HEK293T (cell line): Measurements from ENCODE around the gene ABHD12.

Experiments used
- CTCF ChIA-PET: fragments of 350-600 bp; formaldehyde crosslinking; extraction: SDS; loops from one replicate; lab custom pipeline; 2021; ENCODE audit warnings: antibody characterized with exemption, inconsistent platforms; lab: Yijun Ruan, JAX
- POLR2A ChIA-PET: fragments of 350-600 bp; formaldehyde crosslinking; extraction: SDS; loops from one replicate; lab custom pipeline; 2020; ENCODE audit warnings: antibody characterized with exemption, inconsistent platforms; lab: Yijun Ruan, JAX
- DNase-seq: peaks from one replicate; pipeline ENCODE4 v3.0.0; 2012; ENCODE audit warnings: mixed read lengths; ENCODE audit errors: extremely low spot score
- ARNT ChIP-seq: fragments of 450-650 bp; IDR thresholded peaks from 2 replicates; pipeline ENCODE4 v1.6.1; 2017; ENCODE audit warnings: mild to moderate bottlenecking
- BHLHE40 ChIP-seq: fragments of 450-650 bp; IDR thresholded peaks from 2 replicates; pipeline ENCODE4 v1.6.1; 2016; ENCODE audit warnings: mild to moderate bottlenecking, moderate library complexity, borderline replicate concordance
- CTBP1 ChIP-seq: fragments of 450-650 bp; IDR thresholded peaks from 2 replicates; pipeline ENCODE4 v1.6.1; 2016; ENCODE audit warnings: borderline replicate concordance
- ELF4 ChIP-seq: fragments of 450-650 bp; IDR thresholded peaks from 2 replicates; pipeline ENCODE4 v1.6.1; 2017; ENCODE audit warnings: antibody characterized with exemption
- FOXA1 ChIP-seq: fragments of 450-650 bp; IDR thresholded peaks from 2 replicates; pipeline ENCODE4 v1.6.1; 2016; ENCODE audit warnings: mild to moderate bottlenecking
- FOXK2 ChIP-seq: fragments of 450-650 bp; IDR thresholded peaks from 2 replicates; pipeline ENCODE4 v1.6.1; 2016; ENCODE audit warnings: mild to moderate bottlenecking
- FOXM1 ChIP-seq: fragments of 450-650 bp; IDR thresholded peaks from 2 replicates; pipeline ENCODE4 v1.6.1; 2017; ENCODE audit warnings: mild to moderate bottlenecking, borderline replicate concordance
- HDGF ChIP-seq: fragments of 450-650 bp; IDR thresholded peaks from 2 replicates; pipeline ENCODE4 v1.6.1; 2017; ENCODE audit warnings: antibody characterized with exemption, borderline replicate concordance
- LEF1 ChIP-seq: fragments of 450-650 bp; IDR thresholded peaks from 2 replicates; pipeline ENCODE4 v1.6.1; 2017; ENCODE audit warnings: mild to moderate bottlenecking, borderline replicate concordance
- NFRKB ChIP-seq: fragments of 450-650 bp; IDR thresholded peaks from 2 replicates; pipeline ENCODE4 v1.6.1; 2016; ENCODE audit warnings: mild to moderate bottlenecking, moderate library complexity
- PKNOX1 ChIP-seq: fragments of 450-650 bp; IDR thresholded peaks from 2 replicates; pipeline ENCODE4 v1.6.1; 2016
- SP1 ChIP-seq: fragments of 450-650 bp; IDR thresholded peaks from 2 replicates; pipeline ENCODE4 v1.6.1; 2017
- SUZ12 ChIP-seq: fragments of 450-650 bp; IDR thresholded peaks from 2 replicates; pipeline ENCODE4 v1.6.1; 2016; ENCODE audit warnings: mild to moderate bottlenecking
- TARDBP ChIP-seq: fragments of 450-650 bp; IDR thresholded peaks from 2 replicates; pipeline ENCODE4 v1.6.1; 2016
- ZNF384 ChIP-seq: fragments of 450-650 bp; IDR thresholded peaks from 2 replicates; pipeline ENCODE4 v1.6.1; 2016

The ABHD12 gene

GRCh38 chr20:25389401-25389857, 1.2 kb downstream of the ABHD12 start:
- ChIA-PET CTCF (no interaction called here), POLR2A (no interaction called here)
- DNase-seq, result peak; percentile 15

DNA sequence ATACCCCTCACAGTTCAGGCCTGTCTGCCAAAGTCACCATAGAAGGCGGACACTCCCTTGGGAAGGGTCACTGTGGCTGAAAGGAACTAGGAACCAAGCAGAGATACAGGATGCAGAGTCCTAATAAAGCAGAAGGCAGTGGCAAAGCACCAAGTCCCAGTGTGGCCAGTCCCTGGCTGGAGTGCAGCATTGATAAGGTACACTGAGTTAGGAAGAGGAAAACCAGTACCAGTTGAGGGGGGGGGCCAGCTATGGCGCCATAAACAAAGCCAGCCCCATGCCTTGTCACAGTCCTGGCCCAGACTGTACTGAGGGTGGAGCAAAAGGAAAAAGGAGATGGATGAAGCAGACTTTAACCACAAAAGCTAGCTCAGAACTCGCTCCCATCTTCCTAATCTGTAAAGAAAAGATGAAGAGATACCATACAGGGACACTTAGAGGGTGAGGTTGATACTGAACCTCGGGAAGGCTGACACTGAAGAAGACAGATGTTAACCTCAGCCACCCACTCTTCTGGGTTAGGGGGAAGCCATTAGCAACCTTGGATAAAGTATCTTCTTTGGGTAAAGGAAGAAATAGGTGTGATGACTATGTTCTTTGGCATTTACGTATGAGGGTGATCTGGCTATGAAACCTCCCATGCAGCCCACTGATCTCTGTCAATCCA, 7.8 kb downstream of the ABHD12 start:
- no peak for TF ChIP-seq NFRKB
- TF ChIP-seq BHLHE40, result no peak
- no peak for TF ChIP-seq FOXK2
- no peak for TF ChIP-seq TARDBP
- no peak for TF ChIP-seq SUZ12
- ChIA-PET CTCF (no interaction called here), POLR2A (no interaction called here)
- no peak for DNase-seq

More at GRCh38 chr20:25389401-25389857, 1.2 kb downstream of the ABHD12 start:
- no peak for TF ChIP-seq HDGF
- no peak for TF ChIP-seq ELF4

DNA sequence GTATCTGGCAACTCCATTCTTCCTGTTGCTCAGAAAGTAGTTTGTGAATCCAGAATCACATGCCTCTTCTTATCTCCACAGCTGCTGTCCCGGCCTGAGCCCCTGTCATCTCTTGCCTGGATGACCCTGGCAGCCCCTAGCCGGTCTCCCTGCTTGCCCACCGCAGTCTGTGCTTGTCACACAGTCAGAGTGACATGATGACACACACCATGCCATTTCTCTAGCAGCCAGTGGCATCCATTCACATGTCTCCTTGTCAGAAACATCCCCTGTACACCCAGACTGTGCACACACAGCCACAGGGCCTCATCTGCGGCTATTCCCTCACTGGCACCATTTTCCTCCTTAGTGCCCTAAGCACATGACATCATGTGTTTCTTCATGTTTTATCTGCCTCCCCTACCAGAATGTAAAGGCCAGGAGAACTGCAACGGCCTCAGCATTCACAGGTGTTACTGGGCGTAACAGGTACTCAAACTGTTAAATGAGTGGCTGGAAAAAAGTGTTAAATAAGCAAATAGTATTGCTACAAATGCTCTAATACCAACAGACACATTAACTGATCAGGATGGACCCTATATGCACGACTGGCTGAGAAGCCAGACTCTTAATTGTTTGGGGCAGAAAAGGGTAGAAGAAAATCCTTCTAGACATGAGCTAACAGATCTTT, 9.6 kb downstream of the ABHD12 start:
- POLR2A ChIA-PET, result no interaction called here
- TF ChIP-seq PKNOX1 (no peak), LEF1 (no peak), FOXK2 (no peak), SUZ12 (no peak)
- CTCF ChIA-PET, result no interaction called here
- no peak for DNase-seq

GRCh38 chr20:25378884-25379733, 11.5 kb downstream of the ABHD12 start:
- TF ChIP-seq BHLHE40 (no peak), FOXM1 (no peak), ELF4 (no peak), PKNOX1 (no peak), SP1 (no peak), ARNT (no peak), FOXA1 (no peak), FOXK2 (no peak), HDGF (no peak)
- CTCF ChIA-PET, result no interaction called here
- POLR2A ChIA-PET, result no interaction called here
- DNase-seq, result no peak

DNA sequence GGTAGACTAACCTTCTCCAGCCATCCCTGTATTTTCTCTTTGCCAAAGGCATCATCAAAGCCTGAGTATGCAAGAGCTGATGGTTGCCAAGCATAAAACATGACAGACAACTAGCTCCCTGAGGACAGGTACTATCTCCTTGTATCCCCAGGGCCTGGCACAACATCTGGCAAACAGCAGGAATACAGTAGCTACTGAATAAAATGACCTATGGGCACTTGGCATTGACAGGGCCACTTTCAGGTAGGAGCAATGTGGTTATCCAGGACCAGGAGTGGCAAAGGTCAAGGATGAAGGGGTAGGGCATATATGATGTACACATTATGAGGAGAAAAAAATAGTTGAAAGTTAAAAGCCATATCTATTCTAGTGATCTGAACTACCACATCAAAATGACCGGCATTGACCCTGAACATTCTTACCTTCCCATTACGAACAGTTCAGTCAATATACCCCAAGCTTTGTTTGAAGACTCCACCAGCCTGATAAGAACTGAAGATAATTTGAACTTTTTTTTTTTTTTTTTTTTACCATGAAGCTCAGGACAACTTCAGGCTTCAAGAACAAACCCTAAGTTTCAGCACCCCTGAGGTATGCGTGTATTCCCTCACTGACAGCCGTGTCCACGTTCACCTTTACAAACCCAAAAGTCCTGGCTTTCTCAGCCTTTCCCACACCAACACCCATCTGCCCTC, 12.3 kb downstream of the ABHD12 start:
- TF ChIP-seq PKNOX1, result no peak
- TF ChIP-seq FOXA1, result no peak
- no peak for TF ChIP-seq TARDBP
- CTCF ChIA-PET, result no interaction called here
- DNase-seq, result no peak
- POLR2A ChIA-PET, result no interaction called here

DNA sequence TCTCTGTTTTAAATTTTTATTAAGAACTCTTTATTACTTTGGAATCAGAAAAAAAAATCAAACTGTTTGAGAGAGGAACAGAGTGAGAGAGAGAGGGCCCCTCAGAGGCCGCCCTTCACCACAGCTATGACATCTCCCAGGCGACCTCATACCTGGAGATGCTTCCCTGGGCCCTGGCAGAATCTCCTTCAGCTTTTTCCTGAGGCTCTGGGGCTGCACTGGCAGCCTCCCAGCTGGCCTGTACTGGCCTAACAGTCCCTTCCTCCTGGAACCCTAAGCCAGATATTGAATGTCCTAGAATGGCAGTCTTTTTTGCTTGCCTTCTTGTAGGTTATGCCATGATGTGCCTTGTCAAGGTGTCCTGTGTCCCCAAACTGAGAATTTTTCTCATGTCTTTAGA, 13.7 kb downstream of the ABHD12 start:
- CTCF ChIA-PET, result no interaction called here
- POLR2A ChIA-PET, result no interaction called here
- DNase-seq, result no peak
- TF ChIP-seq CTBP1 (no peak), TARDBP (no peak), SUZ12 (no peak), SP1 (no peak), FOXM1 (no peak), ARNT (no peak), ELF4 (no peak), ZNF384 (no peak), HDGF (no peak), LEF1 (no peak), PKNOX1 (no peak), NFRKB (no peak), BHLHE40 (no peak)
